Stimulated activated naive CD8-positive, alpha-beta T cell treated with anti-CD3 and anti-CD28 coated beads, Interleukin-15, Interleukin-2, amounts not matched to agents 100 ng/mL and 50 ng/mL, for 24 hours (primary cell): ENCODE measurements around the gene HPS4.
A peak's percentile ranks its signal among the peaks of the same experiment; 100 is the strongest.

Source experiments
- H3K27ac Mint-ChIP-seq: one replicate; pipeline ENCODE4 v1.8.0; 2021; ENCODE audit warnings: mild to moderate bottlenecking, mixed read lengths
- H3K27me3 Mint-ChIP-seq: one replicate; pipeline ENCODE4 v1.8.0; 2021; ENCODE audit warnings: mixed read lengths
- H3K36me3 Mint-ChIP-seq: one replicate; pipeline ENCODE4 v1.8.0; 2021; ENCODE audit warnings: low read depth, mixed read lengths
- H3K4me1 Mint-ChIP-seq: one replicate; pipeline ENCODE4 v1.8.0; 2021; ENCODE audit warnings: low read depth, mixed read lengths
- H3K4me3 Mint-ChIP-seq: one replicate; pipeline ENCODE4 v1.8.0; 2021; ENCODE audit warnings: mild to moderate bottlenecking, mixed read lengths
- H3K9me3 Mint-ChIP-seq: one replicate; pipeline ENCODE4 v1.8.0; 2021; ENCODE audit warnings: mixed read lengths

Gene HPS4

DNA sequence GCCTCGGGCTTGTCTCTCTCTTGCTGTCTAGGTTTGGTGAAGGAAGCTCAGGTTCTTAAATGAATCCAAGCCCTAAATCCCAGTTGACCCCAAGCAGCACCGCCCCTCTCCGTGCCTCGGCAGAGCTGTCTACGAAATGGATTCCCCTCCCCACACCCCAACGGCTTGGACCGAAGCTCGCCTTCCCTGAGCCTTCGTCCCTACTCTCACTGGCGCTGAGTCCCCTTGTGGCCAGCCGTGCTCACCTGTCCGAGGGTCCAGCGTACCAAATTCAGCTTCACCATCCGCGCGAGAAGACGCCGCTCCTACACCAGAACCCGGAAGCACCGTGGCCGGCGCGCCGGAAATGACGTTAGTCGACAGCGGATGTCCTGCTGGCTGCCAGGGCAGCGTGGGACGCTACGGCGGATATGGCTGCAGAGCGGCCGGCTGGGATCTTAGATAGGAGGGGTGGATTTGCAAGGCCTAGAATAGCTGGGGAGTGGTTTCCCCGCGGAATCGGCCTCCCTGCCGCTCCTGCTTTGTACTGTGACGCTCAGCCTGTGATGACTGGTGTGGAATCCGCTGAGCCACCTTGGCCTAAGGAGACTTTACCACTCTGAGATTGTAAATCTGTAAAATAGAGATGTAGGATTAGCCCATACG, 28.7 kb upstream of the HPS4 start, which contains the start of gene TFIP11:
TSS of gene TFIP11 (minus strand) at position 325 of the 645 bp plus-strand sequence. CDS start 2,201 bp downstream, outside the sequence.
- Mint-ChIP-seq H3K36me3 (peaks cover 30% of the 10 kb centered on the region), H3K4me3 (peak within 1 kb of the TSS; percentile 100), H3K4me1 (peaks cover 42% of the 10 kb centered on the region), H3K27ac (peak within 1 kb of the TSS; percentile 96), H3K27me3 (no peaks in the 10 kb centered on the region), H3K9me3 (no peaks in the 10 kb centered on the region)

DNA sequence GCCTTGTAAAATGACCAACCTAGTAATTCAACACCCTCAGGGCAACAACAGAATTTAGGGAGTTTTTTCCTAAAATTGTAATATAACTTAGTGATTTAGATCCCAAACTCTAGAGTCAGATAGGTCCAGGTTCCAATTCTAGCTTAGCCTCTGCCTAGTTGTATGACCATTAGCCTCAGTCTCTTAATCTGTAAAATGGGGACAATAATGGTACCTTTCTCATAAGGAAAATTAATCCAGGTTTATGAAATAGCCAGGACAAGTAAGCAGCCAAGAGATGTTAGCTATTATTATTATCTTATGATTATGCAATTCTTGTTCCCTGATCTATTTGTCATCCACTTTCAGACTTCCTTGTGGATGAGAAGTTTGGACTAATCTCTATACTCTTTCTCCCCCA, 24.6 kb upstream of the HPS4 start:
- peaks cover 45% of the 10 kb centered on the region for H3K4me1 Mint-ChIP-seq
- H3K36me3 Mint-ChIP-seq: peaks cover 61% of the 10 kb centered on the region
- no peak overlapping the region for H3K4me3 Mint-ChIP-seq
- H3K27me3 Mint-ChIP-seq: no peaks in the 10 kb centered on the region
- no peaks in the 10 kb centered on the region for H3K9me3 Mint-ChIP-seq
- no peak overlapping the region for H3K27ac Mint-ChIP-seq

DNA sequence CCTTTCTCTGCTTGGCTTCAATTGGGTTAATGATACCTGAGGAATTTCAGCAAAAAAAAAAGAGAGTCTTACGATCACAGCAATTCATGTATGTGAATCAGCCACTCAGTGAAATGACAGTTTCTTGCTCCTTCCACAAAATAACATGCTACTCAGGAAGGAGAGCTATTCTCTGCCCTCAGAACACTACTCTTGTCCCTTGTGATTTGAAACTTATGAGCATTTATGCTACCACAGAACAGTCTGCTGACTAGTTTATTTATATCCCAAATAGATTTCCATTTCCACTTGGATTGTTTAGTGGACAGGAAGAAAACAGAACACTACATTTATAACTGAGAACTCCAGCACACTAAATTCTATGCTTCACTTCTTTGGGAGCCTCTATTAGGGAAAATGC, 20.2 kb upstream of the HPS4 start:
- no peaks in the 10 kb centered on the region for H3K27me3 Mint-ChIP-seq
- no peak overlapping the region for H3K27ac Mint-ChIP-seq
- H3K4me3 Mint-ChIP-seq: no peak overlapping the region

DNA sequence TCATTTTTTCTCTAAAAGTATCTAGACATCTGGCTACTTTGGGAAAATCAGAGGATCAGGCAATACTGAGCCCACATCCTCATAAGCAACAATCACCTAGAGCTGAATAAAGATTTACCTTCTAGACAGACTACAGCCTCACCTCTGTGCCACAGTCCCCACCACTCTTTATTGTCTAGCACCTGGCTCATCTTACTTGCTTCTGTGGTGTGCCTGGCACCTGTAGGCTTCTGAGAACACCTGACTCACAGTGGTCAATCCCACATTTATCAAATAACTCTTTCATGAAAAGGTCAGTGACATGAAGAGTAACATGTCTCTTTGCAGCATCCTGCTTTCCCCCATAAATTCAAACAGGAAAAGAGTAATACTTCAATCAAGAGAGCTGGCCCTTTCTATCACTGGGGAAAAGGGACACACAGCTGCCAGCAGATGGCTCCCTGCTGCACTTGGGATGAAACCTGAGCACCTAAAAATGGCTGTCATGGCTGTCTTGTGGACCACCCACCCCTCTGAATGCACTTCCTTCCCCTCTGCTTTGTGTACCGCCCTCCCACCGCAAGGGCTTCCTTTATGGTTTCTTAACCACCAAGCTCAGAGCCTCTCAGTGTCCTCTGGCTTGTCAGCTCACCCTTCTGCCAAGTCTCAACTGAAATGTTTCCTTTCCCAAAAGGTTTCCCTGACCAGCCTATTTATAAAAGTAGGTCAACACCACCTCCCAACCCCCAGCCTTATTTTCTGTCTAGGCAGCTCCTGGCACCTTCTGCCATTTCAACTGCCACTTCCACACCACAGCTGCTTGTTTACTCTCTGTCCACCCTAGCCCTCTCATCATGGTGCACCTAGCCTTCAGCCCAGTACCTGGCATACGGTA, 19.3 kb upstream of the HPS4 start:
- Mint-ChIP-seq H3K27ac (peak overlapping the region; percentile 74), H3K36me3 (peaks cover 69% of the 10 kb centered on the region), H3K27me3 (no peaks in the 10 kb centered on the region), H3K4me1 (peaks cover 25% of the 10 kb centered on the region), H3K4me3 (peak overlapping the region; percentile 22), H3K9me3 (no peaks in the 10 kb centered on the region)

More for the DNA sequence above, 20.2 kb upstream of the HPS4 start:
- Mint-ChIP-seq H3K9me3 (no peaks in the 10 kb centered on the region), H3K4me1 (peaks cover 25% of the 10 kb centered on the region), H3K36me3 (peaks cover 69% of the 10 kb centered on the region)

DNA sequence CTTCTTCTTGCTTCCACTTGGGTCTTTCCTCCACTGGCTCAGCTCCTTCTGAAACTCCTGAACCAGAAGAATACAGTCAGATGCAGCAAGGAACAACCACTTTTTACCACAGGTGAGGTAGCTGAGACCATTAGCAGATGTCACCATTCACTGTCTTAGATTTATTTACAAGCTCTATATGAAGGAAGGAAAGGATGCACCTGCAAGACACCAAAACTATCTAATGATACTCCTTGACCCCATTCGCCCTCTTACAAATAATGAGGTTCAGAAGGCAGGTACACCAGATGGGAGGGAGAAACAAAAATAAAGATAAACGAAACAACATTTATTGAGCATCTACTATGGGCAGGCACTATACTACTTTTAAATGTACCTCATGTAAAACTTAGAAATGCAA, 18.4 kb upstream of the HPS4 start:
- Mint-ChIP-seq H3K27me3 (no peaks in the 10 kb centered on the region), H3K9me3 (no peaks in the 10 kb centered on the region), H3K4me1 (peaks cover 25% of the 10 kb centered on the region), H3K27ac (no peak overlapping the region), H3K4me3 (no peak overlapping the region), H3K36me3 (peaks cover 75% of the 10 kb centered on the region)

DNA sequence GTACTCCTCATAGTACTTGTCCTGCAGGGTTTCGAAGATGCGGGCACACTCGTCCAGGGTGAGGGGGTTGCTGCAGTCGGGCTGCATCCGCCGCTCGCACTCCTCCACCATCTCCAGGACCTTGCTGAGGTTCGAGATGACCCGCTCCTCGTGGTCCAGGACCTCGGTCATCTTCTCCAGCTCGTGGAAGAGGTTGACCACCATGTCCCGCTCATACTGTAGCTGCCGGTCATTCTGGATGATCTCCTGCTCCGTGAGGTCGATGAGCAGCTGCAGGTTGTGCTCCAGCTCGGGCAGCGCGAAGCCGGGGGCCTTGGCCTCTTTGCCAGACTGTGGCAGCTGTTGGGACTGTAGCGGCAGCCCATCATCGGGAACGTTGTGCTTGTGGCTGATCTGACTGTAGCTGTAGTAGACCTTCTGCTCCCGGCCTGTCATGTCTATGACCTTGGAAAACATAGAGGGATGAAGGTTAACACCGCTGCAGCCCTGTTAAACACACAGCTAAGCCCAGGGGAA, 15.7 kb upstream of the HPS4 start:
- peaks cover 73% of the 10 kb centered on the region for H3K36me3 Mint-ChIP-seq
- H3K9me3 Mint-ChIP-seq: no peaks in the 10 kb centered on the region
- no peak overlapping the region for H3K4me3 Mint-ChIP-seq
- H3K27ac Mint-ChIP-seq: peak overlapping the region; percentile 9
- H3K4me1 Mint-ChIP-seq: peaks cover 20% of the 10 kb centered on the region
- no peaks in the 10 kb centered on the region for H3K27me3 Mint-ChIP-seq

DNA sequence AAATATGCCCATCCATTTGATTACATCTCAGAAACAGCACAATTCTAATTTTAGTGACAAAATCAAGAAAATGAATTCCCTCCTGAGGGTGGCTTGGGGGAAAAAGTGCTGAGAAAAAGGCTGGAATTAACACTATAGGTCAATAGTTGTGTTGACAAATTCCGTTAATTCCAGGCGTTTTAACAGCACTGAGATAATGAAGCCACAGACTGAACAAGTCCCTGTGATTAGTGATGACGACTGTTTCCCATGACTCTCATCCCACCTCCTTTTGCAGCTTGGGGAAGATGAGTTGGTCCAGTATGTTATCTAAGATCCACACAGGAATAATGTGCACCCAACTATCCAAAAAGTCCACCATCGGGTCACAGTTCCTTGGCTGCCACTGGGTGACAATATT, 12.9 kb upstream of the HPS4 start:
- no peaks in the 10 kb centered on the region for H3K27me3 Mint-ChIP-seq

DNA sequence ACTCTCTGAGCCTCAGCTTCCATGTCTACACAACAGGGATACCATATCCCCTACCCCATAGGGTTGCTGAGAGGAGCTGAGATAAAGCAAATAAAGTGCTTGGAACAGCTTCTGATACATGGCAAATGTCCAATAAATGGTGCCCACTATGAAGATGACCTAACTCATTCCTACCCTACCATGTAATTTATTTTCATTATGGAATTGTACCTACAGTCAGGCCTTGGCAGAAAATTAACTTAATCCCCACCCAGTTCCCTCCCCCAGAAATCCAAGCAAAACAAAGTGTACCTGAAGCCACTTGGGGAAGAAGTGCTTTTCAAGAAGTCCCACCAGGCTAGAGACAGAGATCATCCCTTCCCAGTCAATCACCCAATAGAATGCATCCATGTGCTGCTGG, 10.9 kb upstream of the HPS4 start:
- Mint-ChIP-seq H3K9me3 (no peaks in the 10 kb centered on the region), H3K4me3 (no peak overlapping the region), H3K27me3 (no peaks in the 10 kb centered on the region), H3K4me1 (peaks cover 7% of the 10 kb centered on the region), H3K36me3 (peaks cover 74% of the 10 kb centered on the region), H3K27ac (peak overlapping the region; percentile 45)

More for the DNA sequence above, 12.9 kb upstream of the HPS4 start:
- H3K4me1 Mint-ChIP-seq: peaks cover 10% of the 10 kb centered on the region
- no peak overlapping the region for H3K4me3 Mint-ChIP-seq
- H3K36me3 Mint-ChIP-seq: peaks cover 71% of the 10 kb centered on the region
- H3K9me3 Mint-ChIP-seq: no peaks in the 10 kb centered on the region
- H3K27ac Mint-ChIP-seq: no peak overlapping the region

DNA sequence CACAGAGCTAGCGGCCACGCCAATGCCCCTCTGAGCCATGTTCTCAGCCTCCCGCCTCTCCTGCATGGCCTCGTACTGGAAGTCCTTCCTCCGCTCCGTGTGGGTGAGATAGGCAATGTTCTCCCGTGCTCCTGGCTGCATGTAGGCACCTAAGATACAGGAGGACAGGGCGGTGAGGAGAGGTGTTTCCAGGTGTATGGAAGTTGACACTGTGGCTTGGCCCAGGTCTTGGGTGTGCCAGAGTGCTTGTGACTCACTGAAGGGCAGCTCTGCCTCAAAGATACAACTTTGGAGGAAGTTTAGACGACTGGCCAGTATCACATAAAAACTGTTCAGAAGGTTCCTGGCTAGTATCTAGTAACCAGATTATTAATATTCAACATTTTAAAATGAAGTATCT, 8.6 kb upstream of the HPS4 start:
- no peaks in the 10 kb centered on the region for H3K27me3 Mint-ChIP-seq
- no peak overlapping the region for H3K27ac Mint-ChIP-seq
- no peaks in the 10 kb centered on the region for H3K9me3 Mint-ChIP-seq
- H3K4me3 Mint-ChIP-seq: no peak overlapping the region
- peaks cover 7% of the 10 kb centered on the region for H3K4me1 Mint-ChIP-seq
- H3K36me3 Mint-ChIP-seq: peaks cover 82% of the 10 kb centered on the region

DNA sequence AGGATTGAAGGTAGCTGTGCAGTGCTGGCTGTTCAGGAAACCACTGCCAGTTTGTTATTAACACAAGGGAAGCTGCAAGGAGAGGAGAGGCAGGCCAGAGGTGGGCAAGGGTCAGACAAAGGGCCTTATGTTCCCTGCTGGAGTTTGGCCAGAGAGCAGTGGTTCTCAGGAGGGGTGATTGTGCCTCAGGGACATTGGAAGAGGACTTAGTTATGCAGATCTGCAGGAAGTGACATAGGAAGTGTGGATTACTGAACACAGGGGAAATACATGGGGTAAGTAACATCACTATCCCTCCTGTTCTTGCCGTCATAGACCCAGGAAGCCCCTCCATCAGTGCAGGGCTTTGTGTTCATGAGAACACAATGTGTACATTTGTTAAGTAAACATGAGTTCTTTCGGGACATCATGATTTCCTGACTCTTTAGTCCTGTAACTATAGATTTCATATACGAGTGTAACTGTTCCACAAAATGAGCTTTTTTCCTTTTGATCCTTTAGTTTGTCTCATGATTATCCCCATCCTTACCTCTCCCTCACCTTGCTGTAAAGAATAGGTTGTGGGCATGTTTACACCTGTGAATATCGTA, 6.0 kb upstream of the HPS4 start:
- Mint-ChIP-seq H3K4me1 (peaks cover 26% of the 10 kb centered on the region), H3K36me3 (peaks cover 73% of the 10 kb centered on the region), H3K4me3 (no peak overlapping the region), H3K27me3 (no peaks in the 10 kb centered on the region), H3K9me3 (no peaks in the 10 kb centered on the region), H3K27ac (no peak overlapping the region)

DNA sequence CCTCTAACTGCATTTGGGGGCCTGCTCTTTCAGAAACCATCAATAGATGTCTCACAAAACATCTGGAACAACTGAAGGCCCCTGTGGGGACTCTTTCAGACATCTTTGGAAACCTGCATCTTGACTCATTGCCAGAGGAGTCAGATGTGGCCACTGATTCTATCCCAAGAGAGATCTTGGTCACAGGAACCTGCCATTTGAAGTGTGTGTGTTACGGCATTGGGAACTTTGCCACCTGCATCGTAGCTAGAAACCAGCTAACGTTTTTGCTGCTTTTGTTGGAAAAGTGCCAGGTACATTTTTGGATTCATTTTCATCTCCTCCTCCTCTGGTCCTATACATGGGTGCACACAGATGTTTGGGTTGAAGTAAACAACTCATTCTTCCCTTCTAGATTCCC, 4.4 kb upstream of the HPS4 start:
- Mint-ChIP-seq H3K27ac (peak overlapping the region; percentile 24), H3K4me3 (no peak overlapping the region), H3K9me3 (no peaks in the 10 kb centered on the region), H3K27me3 (no peaks in the 10 kb centered on the region), H3K36me3 (peaks cover 59% of the 10 kb centered on the region), H3K4me1 (peaks cover 27% of the 10 kb centered on the region)

DNA sequence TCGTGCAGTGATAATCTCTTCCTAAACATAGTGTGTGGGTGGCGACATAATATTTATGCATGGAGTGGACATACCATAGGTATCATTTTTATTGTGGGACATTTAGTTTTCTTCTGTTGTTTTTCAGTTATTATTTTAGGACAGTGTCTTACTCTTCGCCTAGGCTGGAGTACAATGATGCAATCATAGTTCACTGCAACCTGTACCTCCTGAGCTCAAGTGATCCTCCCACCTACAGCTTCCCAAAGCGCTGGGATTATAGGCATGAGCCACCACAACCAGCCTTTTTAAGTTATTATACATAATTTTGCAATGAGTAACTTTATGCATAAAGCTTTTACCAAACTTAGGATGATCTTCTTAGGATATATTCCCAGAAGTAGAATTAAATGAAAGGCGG, 2.8 kb upstream of the HPS4 start:
- Mint-ChIP-seq H3K4me1 (peaks cover 44% of the 10 kb centered on the region), H3K4me3 (peak overlapping the region; percentile 12), H3K36me3 (peaks cover 49% of the 10 kb centered on the region), H3K27ac (peak overlapping the region; percentile 76), H3K27me3 (no peaks in the 10 kb centered on the region), H3K9me3 (no peaks in the 10 kb centered on the region)

DNA sequence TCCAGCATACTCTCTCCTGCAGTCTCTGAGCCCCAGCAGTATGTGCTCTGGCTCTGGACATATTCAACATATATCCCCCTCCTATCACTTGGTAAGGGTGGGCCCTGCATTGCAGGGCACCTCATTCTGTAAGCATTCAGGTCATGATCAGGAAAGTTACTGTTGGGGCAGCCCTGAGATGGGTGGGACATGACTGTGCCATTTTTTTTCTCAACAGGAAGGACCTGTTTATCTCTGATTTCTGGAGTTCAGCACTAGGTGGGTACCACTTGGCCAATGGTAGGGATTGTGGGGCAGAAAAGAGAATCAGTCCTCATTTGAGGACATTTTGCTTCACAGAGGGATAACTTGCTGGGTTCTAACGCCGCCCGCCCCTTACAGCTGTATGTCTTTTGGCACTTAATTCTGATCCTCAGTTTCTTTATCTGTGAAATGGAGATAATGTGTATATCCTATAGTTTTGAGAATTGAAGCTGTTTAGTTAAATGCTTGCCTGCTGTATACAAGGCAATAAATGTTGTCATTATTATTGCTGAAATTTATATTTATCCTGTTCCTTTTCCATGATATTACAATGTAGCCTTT, 2.3 kb upstream of the HPS4 start:
- Mint-ChIP-seq H3K36me3 (peaks cover 48% of the 10 kb centered on the region), H3K4me1 (peaks cover 48% of the 10 kb centered on the region), H3K27me3 (no peaks in the 10 kb centered on the region), H3K9me3 (no peaks in the 10 kb centered on the region), H3K27ac (peak overlapping the region; percentile 76), H3K4me3 (peak overlapping the region; percentile 96)

DNA sequence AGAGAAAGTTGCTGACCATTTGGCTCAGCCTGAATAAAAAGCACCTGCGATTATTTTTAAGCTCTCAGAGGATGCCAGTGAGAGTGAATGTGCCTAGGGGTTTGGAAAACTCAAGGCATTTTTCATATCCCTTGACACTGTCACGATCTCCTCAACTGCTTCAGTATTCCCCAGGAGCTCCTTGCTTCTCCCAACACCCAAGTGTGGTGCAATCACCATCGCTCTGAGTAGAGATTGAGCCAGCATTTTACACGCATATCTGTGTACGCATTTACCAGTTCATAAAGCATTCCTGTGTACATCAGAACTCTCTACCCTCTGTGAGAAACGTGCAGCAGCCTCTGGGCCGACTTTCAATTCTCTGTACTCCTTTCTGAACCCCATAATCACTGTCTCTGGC, 1.4 kb upstream of the HPS4 start:
- Mint-ChIP-seq H3K4me1 (peaks cover 56% of the 10 kb centered on the region), H3K36me3 (peaks cover 46% of the 10 kb centered on the region), H3K9me3 (no peaks in the 10 kb centered on the region), H3K4me3 (peak overlapping the region; percentile 96), H3K27ac (peak overlapping the region; percentile 76), H3K27me3 (no peaks in the 10 kb centered on the region)

DNA sequence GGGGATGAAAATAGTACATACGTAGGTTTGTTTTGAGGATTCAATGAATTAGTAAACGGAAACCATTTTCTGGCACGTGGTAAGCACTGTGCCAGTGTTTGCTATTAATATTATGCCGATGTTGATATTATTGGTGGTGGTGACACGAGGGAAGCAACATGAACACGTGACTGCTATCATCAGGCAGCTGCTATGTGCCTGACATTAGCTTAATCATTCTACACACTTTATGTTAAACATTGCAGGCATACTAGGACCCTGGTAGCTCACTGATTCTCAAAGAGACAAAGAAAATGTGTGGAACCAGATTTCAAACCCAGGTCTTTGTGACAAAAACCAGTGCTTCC, 750 bp upstream of the HPS4 start:
- H3K4me1 Mint-ChIP-seq: peaks cover 63% of the 10 kb centered on the region
- H3K9me3 Mint-ChIP-seq: no peaks in the 10 kb centered on the region
- peaks cover 46% of the 10 kb centered on the region for H3K36me3 Mint-ChIP-seq
- H3K4me3 Mint-ChIP-seq: peak overlapping the region; percentile 96
- no peaks in the 10 kb centered on the region for H3K27me3 Mint-ChIP-seq
- peak overlapping the region; percentile 94 for H3K27ac Mint-ChIP-seq
